RWPE1 (cell line): ENCODE measurements around the gene CHRNA9.
"Not testable (repeated sequence)": the region's sequence is repeated elsewhere in the genome, so short reads cannot be mapped to it uniquely, and the experiment has no call there.

Experiments used
- CTCF ChIA-PET: fragments of 350-600 bp; sonication (Branson Sonifier 250); formaldehyde crosslinking; extraction: SDS; loops from one replicate; lab custom pipeline; 2021; lab: Yijun Ruan, JAX
- POLR2A ChIA-PET: fragments of 400-600 bp; formaldehyde crosslinking; extraction: SDS; loops from one replicate; lab custom pipeline; 2020; ENCODE audit warnings: antibody characterized with exemption; ENCODE audit not compliant: low non-redundant PET; lab: Yijun Ruan, JAX
- DNase-seq: peaks from one replicate; pipeline ENCODE4 v3.0.0; 2012; ENCODE audit warnings: low spot score
- H3K27ac ChIP-seq: fragments of 450-650 bp; 2 replicates; pipeline ENCODE4 v1.5.1; 2017
- TF ChIP-seq, protein P1 (sequence below): fragments of 450-650 bp; conservative IDR thresholded peaks from 2 replicates; pipeline ENCODE4 v1.5.1; 2017; ENCODE audit warnings: low read depth, mild to moderate bottlenecking

CHRNA9 gene

DNA sequence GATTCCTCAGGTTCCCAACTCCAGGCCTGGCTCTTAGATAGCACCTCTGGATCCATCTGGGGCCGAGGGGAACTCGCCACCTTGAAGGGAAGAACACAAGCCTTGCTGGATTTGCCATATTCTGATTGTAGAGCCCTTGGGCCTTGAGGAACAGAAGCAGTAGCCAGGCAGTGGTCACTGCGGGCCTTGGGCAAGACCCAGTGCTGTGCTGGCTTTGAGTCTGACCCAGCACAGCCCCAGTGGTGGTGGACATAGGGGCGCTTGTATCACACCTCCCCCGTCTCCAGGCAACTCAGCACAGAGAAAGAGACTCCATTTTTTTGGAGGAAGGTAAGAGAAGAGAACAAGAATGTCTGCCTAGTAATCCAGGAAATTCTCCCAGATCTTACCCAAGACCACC is 45.5 kb downstream of the CHRNA9 start:
- ChIA-PET CTCF (no interaction called here), POLR2A (no interaction called here)
- TF ChIP-seq, protein P1, sequence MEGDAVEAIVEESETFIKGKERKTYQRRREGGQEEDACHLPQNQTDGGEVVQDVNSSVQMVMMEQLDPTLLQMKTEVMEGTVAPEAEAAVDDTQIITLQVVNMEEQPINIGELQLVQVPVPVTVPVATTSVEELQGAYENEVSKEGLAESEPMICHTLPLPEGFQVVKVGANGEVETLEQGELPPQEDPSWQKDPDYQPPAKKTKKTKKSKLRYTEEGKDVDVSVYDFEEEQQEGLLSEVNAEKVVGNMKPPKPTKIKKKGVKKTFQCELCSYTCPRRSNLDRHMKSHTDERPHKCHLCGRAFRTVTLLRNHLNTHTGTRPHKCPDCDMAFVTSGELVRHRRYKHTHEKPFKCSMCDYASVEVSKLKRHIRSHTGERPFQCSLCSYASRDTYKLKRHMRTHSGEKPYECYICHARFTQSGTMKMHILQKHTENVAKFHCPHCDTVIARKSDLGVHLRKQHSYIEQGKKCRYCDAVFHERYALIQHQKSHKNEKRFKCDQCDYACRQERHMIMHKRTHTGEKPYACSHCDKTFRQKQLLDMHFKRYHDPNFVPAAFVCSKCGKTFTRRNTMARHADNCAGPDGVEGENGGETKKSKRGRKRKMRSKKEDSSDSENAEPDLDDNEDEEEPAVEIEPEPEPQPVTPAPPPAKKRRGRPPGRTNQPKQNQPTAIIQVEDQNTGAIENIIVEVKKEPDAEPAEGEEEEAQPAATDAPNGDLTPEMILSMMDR: no peak
- DNase-seq: no peak
- no peak overlapping the region for H3K27ac ChIP-seq

DNA sequence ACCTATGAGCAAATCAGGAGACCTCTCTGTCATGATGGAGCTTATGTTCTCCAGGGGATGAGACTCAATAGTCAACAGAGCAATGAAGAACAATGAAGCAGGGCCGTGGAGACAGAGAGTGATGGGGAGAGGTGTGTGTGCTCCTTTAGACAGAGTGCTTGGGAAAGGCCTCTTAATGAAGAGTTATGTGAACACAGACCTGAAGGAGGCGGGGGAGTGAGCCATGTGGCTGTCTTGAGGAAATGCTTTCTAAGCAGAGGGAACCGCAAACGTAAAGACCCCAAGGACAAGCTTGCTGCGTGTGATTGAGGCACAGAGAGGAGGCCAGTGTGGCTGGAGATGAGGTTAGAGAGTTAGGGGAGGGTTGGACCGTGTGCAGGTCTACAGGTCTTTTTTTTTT is 53.1 kb downstream of the CHRNA9 start:
- ChIA-PET POLR2A (no interaction called here), CTCF (no interaction called here)
- TF ChIP-seq, protein P1: no peak
- H3K27ac ChIP-seq: no peak overlapping the region
- no peak for DNase-seq

DNA sequence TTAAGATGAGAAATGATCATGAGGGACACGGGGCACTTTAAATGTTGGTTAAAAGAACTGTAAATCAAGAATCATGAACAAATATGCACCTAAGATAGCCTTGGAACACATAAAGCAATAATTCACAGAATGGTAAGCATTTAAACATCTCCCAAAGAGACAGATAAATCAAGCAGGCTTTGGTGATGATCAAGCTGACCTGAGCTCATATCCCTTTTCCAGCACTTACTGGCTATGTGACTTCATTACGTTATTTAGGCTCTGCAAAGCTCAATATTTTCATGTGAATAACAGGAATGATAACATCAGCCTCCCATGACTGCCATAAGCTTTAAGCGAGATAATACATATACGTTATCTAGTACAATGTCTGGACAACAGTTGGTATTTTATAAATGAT is 54.9 kb downstream of the CHRNA9 start:
- TF ChIP-seq, protein P1: no peak
- no peak for DNase-seq
- no peak overlapping the region for H3K27ac ChIP-seq
- ChIA-PET POLR2A (no interaction called here), CTCF (interaction anchor here (0.6 kb wide), 1 partner anchor 45 kb away, joined by 3 read pairs; no protein-coding TSS in a partner anchor)

DNA sequence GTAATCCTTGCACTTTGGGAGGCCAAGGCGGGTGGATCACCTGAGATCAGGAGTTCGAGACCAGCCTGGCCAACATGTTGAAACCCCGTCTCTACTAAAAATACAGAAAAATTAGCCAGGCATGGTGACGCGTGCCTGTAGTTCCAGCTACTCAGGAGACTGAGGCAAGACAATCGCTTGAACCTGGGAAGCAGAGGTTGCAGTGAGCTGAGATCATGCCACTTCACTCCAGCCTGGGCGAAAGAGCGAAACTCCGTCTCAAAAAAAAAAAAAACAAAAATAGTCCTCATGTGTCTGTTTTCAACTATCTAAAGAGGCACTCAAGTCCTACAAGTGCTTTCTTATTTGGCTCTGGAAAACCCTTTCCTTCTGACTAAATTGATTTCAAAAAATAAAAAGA is 57.1 kb downstream of the CHRNA9 start:
- POLR2A ChIA-PET, CTCF ChIA-PET: not testable (repeated sequence)

DNA sequence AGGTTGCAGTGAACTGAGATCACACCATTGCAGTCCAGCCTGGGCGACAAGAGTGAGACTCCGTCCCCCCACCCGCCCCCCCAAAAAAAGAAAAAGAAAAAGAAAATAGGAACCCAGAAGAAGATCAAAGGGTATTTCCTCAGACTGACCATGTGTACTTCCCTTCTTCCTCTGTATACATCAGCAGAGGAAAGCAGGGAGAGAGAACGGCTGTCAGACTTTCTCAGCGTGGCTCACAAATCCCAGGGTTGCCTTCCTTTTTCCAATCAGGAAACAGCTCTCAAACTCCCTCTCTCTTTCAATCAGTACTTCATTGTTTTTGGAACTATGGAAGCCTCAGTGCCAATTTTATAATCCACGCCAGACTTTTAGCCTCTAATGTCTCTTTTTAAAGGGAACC is 59.1 kb downstream of the CHRNA9 start:
- no peak for DNase-seq
- TF ChIP-seq, protein P1: no peak
- CTCF ChIA-PET: interaction anchor here (0.6 kb wide), 1 partner anchor 85 kb away, joined by 3 read pairs; no protein-coding TSS in a partner anchor
- POLR2A ChIA-PET: no interaction called here
- no peak overlapping the region for H3K27ac ChIP-seq

More for the DNA sequence above, 57.1 kb downstream of the CHRNA9 start:
- not testable (repeated sequence) for DNase-seq, H3K27ac ChIP-seq

DNA sequence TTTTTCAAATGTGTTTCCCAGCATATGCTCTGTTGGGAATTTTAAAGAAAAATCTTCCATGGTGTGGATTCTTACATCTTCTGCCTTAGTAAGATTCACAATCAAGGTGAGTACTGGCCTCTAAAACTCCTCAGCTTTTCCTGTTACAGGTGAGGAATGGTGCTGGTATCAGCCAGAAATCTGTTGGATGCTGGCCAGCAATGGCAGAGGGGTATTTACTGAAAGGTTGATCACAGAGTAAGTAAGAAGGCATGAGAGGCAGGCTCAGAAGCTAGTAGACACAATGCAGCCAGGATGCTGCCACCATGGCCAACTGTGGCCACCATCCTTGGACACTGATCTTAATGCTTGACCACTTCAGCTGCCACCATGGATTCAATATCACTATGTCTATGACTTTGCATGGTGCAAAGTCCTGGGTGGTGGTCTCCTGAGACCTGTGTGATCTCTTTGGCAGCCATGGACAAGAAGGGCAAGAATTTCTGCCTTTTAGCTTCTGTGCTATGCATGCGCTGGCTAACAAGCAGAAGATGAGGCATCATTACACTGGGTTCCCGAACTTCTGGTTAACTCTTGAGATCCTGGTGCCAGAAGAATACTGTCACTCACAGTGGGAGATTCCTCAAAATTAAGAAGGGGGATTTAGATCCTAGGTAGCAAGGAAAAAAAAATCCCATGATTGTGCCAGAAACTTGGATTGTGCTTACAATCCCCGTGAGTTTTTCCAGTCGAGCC is 60.2 kb downstream of the CHRNA9 start:
- TF ChIP-seq, protein P1: no peak
- no peak overlapping the region for H3K27ac ChIP-seq
- ChIA-PET CTCF (no interaction called here), POLR2A (no interaction called here)
- no peak for DNase-seq
